Measurements from ENCODE around the gene FRMPD4. TPM values are rescaled to one million over a fixed set of nuclear protein-coding genes. Genes with fewer than 3 reads are reported as not detected.

The FRMPD4 gene
- total and polyA plus RNA-seq, 2 experiments from 2014 or later = 0.19 to 0.80 TPM

GRCh38 chrX:12567857-12568256 lies 429.6 kb downstream of the FRMPD4 start:
- no peaks in the 10 kb centered on the region for H3F3A ChIP-seq (replicated peaks; ENCODE audit: low read depth)
- H3K27me3 ChIP-seq (ENCODE audit: insufficient read depth) = no peaks in the 10 kb centered on the region
- H3K79me2 ChIP-seq (replicated peaks; ENCODE audit: insufficient read depth) = no peaks in the 10 kb centered on the region
- Mint-ChIP-seq H3K36me3 (ENCODE audit: low read depth) (no peaks in the 10 kb centered on the region; the same call in 2 of the 3 replicates), H3K9me3 (no peaks in the 10 kb centered on the region), H3K27ac (no peak overlapping the region), H3K27me3 (ENCODE audit: insufficient read depth, low read depth, poor library complexity) (no peaks in the 10 kb centered on the region), H3K4me1 (peaks cover 9% of the 10 kb centered on the region), H3K4me3 (no peak overlapping the region)
- no peak for TF ChIP-seq CREB1 (CRISPR knock-in tag; IDR thresholded peaks at IDR 0.05; ENCODE audit: low read depth)
- TF ChIP-seq, protein P1, sequence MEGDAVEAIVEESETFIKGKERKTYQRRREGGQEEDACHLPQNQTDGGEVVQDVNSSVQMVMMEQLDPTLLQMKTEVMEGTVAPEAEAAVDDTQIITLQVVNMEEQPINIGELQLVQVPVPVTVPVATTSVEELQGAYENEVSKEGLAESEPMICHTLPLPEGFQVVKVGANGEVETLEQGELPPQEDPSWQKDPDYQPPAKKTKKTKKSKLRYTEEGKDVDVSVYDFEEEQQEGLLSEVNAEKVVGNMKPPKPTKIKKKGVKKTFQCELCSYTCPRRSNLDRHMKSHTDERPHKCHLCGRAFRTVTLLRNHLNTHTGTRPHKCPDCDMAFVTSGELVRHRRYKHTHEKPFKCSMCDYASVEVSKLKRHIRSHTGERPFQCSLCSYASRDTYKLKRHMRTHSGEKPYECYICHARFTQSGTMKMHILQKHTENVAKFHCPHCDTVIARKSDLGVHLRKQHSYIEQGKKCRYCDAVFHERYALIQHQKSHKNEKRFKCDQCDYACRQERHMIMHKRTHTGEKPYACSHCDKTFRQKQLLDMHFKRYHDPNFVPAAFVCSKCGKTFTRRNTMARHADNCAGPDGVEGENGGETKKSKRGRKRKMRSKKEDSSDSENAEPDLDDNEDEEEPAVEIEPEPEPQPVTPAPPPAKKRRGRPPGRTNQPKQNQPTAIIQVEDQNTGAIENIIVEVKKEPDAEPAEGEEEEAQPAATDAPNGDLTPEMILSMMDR (conservative IDR thresholded peaks at IDR 0.05; ENCODE audit: low read depth in 2 of 2) = peak; percentile 48 to 64
- no peak overlapping the region for H3K4me2 ChIP-seq
- no peaks in the 10 kb centered on the region for H3K36me3 ChIP-seq (ENCODE audit: insufficient read depth)
- H4K20me1 ChIP-seq (replicated peaks; ENCODE audit: insufficient read depth) = no peaks in the 10 kb centered on the region
- peak; percentile 15 for DNase-seq (ENCODE audit: low spot score)
- no peak overlapping the region for H3K27ac ChIP-seq (ENCODE audit: low read depth)
- H3K4me1 ChIP-seq (ENCODE audit: insufficient read depth) = no peaks in the 10 kb centered on the region
- no peak overlapping the region for H2AFZ ChIP-seq
- ATAC-seq = no peak
- no peak overlapping the region for H3K4me3 ChIP-seq
- no peaks in the 10 kb centered on the region for H3K9me2 ChIP-seq (ENCODE audit: insufficient read depth)

GRCh38 chrX:12570859-12571501 lies 432.7 kb downstream of the FRMPD4 start:
- no peaks in the 10 kb centered on the region for H3K36me3 ChIP-seq (ENCODE audit: insufficient read depth)
- H3K4me1 ChIP-seq (ENCODE audit: insufficient read depth) = no peaks in the 10 kb centered on the region
- no peaks in the 10 kb centered on the region for H3K79me2 ChIP-seq (replicated peaks; ENCODE audit: insufficient read depth)
- H3K27ac Mint-ChIP-seq = no peak overlapping the region
- H3K4me1 Mint-ChIP-seq = peaks cover 9% of the 10 kb centered on the region
- DNase-seq (ENCODE audit: low spot score) (peak; percentile 16), ATAC-seq (no peak)
- TF ChIP-seq ZNF114 (CRISPR knock-in tag; IDR thresholded peaks at IDR 0.05) (no peak), EZH2 (IDR thresholded peaks at IDR 0.05; ENCODE audit: low read depth, unreplicated experiment) (no peak), STAT1 (IDR thresholded peaks at IDR 0.05; ENCODE audit: unreplicated experiment) (no peak), JUNB (IDR thresholded peaks at IDR 0.05; ENCODE audit: unreplicated experiment) (no peak), POLR2AphosphoS5 (IDR thresholded peaks at IDR 0.05; ENCODE audit: low read depth) (no peak), NANOG (IDR thresholded peaks at IDR 0.05; ENCODE audit: borderline replicate concordance) (no peak), CREB1 (CRISPR knock-in tag; IDR thresholded peaks at IDR 0.05; ENCODE audit: low read depth) (no peak)
- TF ChIP-seq, protein P2, sequence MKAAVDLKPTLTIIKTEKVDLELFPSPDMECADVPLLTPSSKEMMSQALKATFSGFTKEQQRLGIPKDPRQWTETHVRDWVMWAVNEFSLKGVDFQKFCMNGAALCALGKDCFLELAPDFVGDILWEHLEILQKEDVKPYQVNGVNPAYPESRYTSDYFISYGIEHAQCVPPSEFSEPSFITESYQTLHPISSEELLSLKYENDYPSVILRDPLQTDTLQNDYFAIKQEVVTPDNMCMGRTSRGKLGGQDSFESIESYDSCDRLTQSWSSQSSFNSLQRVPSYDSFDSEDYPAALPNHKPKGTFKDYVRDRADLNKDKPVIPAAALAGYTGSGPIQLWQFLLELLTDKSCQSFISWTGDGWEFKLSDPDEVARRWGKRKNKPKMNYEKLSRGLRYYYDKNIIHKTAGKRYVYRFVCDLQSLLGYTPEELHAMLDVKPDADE (IDR thresholded peaks at IDR 0.05) = no peak
- H3K36me3 Mint-ChIP-seq (ENCODE audit: low read depth) = no peaks in the 10 kb centered on the region; the same call in 2 of the 3 replicates
- no peaks in the 10 kb centered on the region for H3F3A ChIP-seq (replicated peaks; ENCODE audit: low read depth)
- H3K9me2 ChIP-seq (ENCODE audit: insufficient read depth) = no peaks in the 10 kb centered on the region
- H3K4me3 ChIP-seq = no peak overlapping the region
- H3K27me3 Mint-ChIP-seq (ENCODE audit: insufficient read depth, low read depth, poor library complexity) = peaks cover 4% of the 10 kb centered on the region
- H3K27me3 ChIP-seq (ENCODE audit: insufficient read depth) = no peaks in the 10 kb centered on the region
- H3K4me2 ChIP-seq = no peak overlapping the region
- H3K4me3 Mint-ChIP-seq = no peak overlapping the region
- no peak overlapping the region for H2AFZ ChIP-seq
- no peaks in the 10 kb centered on the region for H4K20me1 ChIP-seq (replicated peaks; ENCODE audit: insufficient read depth)
- no peaks in the 10 kb centered on the region for H3K9me3 Mint-ChIP-seq
- H3K27ac ChIP-seq (ENCODE audit: low read depth) = no peak overlapping the region

All from GM23338 (cell line).